ENCODE results near the gene LHPP. TPM values are rescaled to one million over a fixed set of nuclear protein-coding genes. Genes with fewer than 3 reads are reported as not detected.

Gene LHPP
- total and polyA plus RNA-seq, 10 of the 15 experiments (the other 5 are each of a cell fraction or from before 2014, with no cell fraction given), result 0.79 to 9.8 (median 6.7) TPM

DNA sequence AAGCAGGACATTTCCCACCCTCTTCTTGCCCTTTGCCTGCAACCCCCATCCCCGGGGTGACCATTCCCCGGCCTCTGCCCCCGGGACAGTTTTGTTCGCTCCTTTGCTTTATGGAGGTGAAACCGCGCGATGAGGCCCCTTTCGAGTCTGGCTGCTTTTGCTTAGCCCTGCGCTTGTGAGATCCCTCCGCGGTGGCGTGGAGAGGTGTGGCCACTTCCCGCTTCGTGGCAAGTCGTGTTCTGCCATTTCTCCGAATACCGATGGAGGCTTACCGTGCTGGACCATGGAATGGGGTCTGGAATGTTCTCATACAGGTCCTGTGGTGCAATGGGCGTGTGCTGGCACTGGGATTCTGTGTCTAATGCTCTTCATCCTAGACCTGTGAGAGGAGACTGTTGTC is 106.7 kb downstream of the LHPP start:
- Histone ChIP-seq H3K4me3 (no peak overlapping the region), H3K27me3 (replicated peaks in 1 of 2; ENCODE audit: control insufficient read depth in 2 of 2, insufficient read depth in 2 of 2, low read length in 1 of 2) (no peaks in the 10 kb centered on the region; a peak in 1 of 4 replicates), H3K27ac (ENCODE audit: control insufficient read depth, insufficient read depth) (no peak overlapping the region), H3K79me2 (ENCODE audit: control insufficient read depth, insufficient read depth, low read length) (no peaks in the 10 kb centered on the region), H3K9me3 (replicated peaks; ENCODE audit: control insufficient read depth, insufficient read depth, low read length) (no peaks in the 10 kb centered on the region), H2AFZ (ENCODE audit: control insufficient read depth, low read depth, low read length) (no peak overlapping the region), H3K4me1 (ENCODE audit: control insufficient read depth, insufficient read depth, low read length) (no peaks in the 10 kb centered on the region), H3K9ac (ENCODE audit: control insufficient read depth, insufficient read depth, low read length) (no peak overlapping the region), H4K20me1 (ENCODE audit: control insufficient read depth, insufficient read depth) (no peaks in the 10 kb centered on the region), H3K4me2 (ENCODE audit: control insufficient read depth, insufficient read depth) (no peak overlapping the region), H3K36me3 (ENCODE audit: control insufficient read depth in 2 of 2, insufficient read depth in 2 of 2, low read length in 1 of 2) (no peaks in the 10 kb centered on the region)
- DNase-seq (ENCODE audit: low read depth, low spot score) (no peak), FAIRE-seq (no peak), ATAC-seq (no peak)
- intact Hi-C loops (cut with micrococcal nuclease; ENCODE audit: unreplicated experiment) (no loop called here), in situ Hi-C loops (cut with MboI) (no loop called here)
- RAD21 ChIA-PET (ENCODE audit: unreplicated experiment), result no interaction called here
- no TSS peak for BruUV-seq (replicated peaks)
- CTCF ChIA-PET, result interaction anchor here (0.7 kb wide), 1 partner anchor 120 kb away, joined by 3 read pairs; no protein-coding TSS in a partner anchor
- 66% methylated on average over 19 of the region's 19 CpGs for WGBS (ENCODE audit: insufficient coverage, insufficient replicate concordance, low lambda C conversion rate, missing lambda C conversion rate)
- TF ChIP-seq, protein P1, sequence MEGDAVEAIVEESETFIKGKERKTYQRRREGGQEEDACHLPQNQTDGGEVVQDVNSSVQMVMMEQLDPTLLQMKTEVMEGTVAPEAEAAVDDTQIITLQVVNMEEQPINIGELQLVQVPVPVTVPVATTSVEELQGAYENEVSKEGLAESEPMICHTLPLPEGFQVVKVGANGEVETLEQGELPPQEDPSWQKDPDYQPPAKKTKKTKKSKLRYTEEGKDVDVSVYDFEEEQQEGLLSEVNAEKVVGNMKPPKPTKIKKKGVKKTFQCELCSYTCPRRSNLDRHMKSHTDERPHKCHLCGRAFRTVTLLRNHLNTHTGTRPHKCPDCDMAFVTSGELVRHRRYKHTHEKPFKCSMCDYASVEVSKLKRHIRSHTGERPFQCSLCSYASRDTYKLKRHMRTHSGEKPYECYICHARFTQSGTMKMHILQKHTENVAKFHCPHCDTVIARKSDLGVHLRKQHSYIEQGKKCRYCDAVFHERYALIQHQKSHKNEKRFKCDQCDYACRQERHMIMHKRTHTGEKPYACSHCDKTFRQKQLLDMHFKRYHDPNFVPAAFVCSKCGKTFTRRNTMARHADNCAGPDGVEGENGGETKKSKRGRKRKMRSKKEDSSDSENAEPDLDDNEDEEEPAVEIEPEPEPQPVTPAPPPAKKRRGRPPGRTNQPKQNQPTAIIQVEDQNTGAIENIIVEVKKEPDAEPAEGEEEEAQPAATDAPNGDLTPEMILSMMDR (IDR thresholded peaks at IDR 0.05 in 2 of 3, conservative IDR thresholded peaks at IDR 0.05 in 1 of 3; ENCODE audit: control insufficient read depth in 2 of 3, extremely low read depth in 1 of 3, insufficient read depth in 1 of 3, low read depth in 3 of 3, low read length in 3 of 3), result no peak
- TF ChIP-seq SPI1 (IDR thresholded peaks at IDR 0.05; ENCODE audit: borderline replicate concordance, insufficient read depth, low read depth, low read length) (no peak), SMAD1 (IDR thresholded peaks at IDR 0.05; ENCODE audit: low read depth, partially characterized antibody) (no peak), TCF12 (IDR thresholded peaks at IDR 0.05; ENCODE audit: low read depth, low read length) (no peak), CHD2 (IDR thresholded peaks at IDR 0.05; ENCODE audit: borderline replicate concordance, low read depth, low read length) (no peak), HDGF (IDR thresholded peaks at IDR 0.05) (no peak), NRF1 (conservative IDR thresholded peaks at IDR 0.05; ENCODE audit: low read depth, low read length) (no peak), TCF7 (IDR thresholded peaks at IDR 0.05; ENCODE audit: borderline replicate concordance) (no peak)
- TF ChIP-seq, protein P2, sequence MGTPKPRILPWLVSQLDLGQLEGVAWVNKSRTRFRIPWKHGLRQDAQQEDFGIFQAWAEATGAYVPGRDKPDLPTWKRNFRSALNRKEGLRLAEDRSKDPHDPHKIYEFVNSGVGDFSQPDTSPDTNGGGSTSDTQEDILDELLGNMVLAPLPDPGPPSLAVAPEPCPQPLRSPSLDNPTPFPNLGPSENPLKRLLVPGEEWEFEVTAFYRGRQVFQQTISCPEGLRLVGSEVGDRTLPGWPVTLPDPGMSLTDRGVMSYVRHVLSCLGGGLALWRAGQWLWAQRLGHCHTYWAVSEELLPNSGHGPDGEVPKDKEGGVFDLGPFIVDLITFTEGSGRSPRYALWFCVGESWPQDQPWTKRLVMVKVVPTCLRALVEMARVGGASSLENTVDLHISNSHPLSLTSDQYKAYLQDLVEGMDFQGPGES (IDR thresholded peaks at IDR 0.05), result no peak
- TF ChIP-seq, protein P3, sequence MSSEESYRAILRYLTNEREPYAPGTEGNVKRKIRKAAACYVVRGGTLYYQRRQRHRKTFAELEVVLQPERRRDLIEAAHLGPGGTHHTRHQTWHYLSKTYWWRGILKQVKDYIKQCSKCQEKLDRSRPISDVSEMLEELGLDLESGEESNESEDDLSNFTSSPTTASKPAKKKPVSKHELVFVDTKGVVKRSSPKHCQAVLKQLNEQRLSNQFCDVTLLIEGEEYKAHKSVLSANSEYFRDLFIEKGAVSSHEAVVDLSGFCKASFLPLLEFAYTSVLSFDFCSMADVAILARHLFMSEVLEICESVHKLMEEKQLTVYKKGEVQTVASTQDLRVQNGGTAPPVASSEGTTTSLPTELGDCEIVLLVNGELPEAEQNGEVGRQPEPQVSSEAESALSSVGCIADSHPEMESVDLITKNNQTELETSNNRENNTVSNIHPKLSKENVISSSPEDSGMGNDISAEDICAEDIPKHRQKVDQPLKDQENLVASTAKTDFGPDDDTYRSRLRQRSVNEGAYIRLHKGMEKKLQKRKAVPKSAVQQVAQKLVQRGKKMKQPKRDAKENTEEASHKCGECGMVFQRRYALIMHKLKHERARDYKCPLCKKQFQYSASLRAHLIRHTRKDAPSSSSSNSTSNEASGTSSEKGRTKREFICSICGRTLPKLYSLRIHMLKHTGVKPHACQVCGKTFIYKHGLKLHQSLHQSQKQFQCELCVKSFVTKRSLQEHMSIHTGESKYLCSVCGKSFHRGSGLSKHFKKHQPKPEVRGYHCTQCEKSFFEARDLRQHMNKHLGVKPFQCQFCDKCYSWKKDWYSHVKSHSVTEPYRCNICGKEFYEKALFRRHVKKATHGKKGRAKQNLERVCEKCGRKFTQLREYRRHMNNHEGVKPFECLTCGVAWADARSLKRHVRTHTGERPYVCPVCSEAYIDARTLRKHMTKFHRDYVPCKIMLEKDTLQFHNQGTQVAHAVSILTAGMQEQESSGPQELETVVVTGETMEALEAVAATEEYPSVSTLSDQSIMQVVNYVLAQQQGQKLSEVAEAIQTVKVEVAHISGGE (CRISPR knock-in tag; IDR thresholded peaks at IDR 0.05), result no peak
- POLR2A ChIA-PET, result no interaction called here
- SMC1A ChIA-PET (ENCODE audit: uncharacterized antibody, unreplicated experiment), result no interaction called here
